GM12878 (cell line): ENCODE data around the gene NUDT3.

Experiments used
- ATF2 ChIP-seq: IDR thresholded peaks from 2 replicates; pipeline ENCODE4 v1.6.1; 2012; ENCODE audit warnings: low read length, inconsistent platforms
- BCLAF1 ChIP-seq: fragments of 450-650 bp; IDR thresholded peaks from 2 replicates; pipeline ENCODE4 v1.6.1; 2017; ENCODE audit warnings: antibody characterized with exemption, mild to moderate bottlenecking, moderate library complexity
- CREM ChIP-seq: IDR thresholded peaks from 2 replicates; pipeline ENCODE4 v1.6.1; 2014; ENCODE audit warnings: antibody characterized with exemption, low read depth
- CTCF ChIP-seq, 3 experiments: IDR thresholded peaks in 2 of 3; conservative IDR thresholded peaks in 1 of 3; 2 replicates each; pipeline ENCODE4 v1.5.1; 2011; ENCODE audit warnings: low read depth in 3 of 3, low read length in 3 of 3, mild to moderate bottlenecking in 3 of 3, control low read depth in 2 of 3, moderate library complexity in 2 of 3, inconsistent platforms in 1 of 3, mixed read lengths in 1 of 3; ENCODE audit not compliant: control insufficient read depth in 2 of 3, insufficient read depth in 1 of 3; ENCODE audit errors: extremely low read depth in 1 of 3
- EP300 ChIP-seq, 2 experiments: fragments of 150-350 bp in 1 of 2; IDR thresholded peaks; 2 replicates each; pipeline ENCODE4 v1.6.1; 2011 to 2012; ENCODE audit warnings: low read depth in 2 of 2, low read length in 2 of 2, borderline replicate concordance in 1 of 2, improper control_type of control experiment in 1 of 2, inconsistent platforms in 1 of 2; ENCODE audit not compliant: control insufficient read depth in 1 of 2
- EZH2 ChIP-seq: IDR thresholded peaks from 2 replicates; pipeline ENCODE4 v1.6.1; 2012; ENCODE audit warnings: low read depth, mild to moderate bottlenecking, control low read depth, inconsistent platforms, low read length, borderline replicate concordance; ENCODE audit not compliant: control insufficient read depth
- FOS ChIP-seq: IDR thresholded peaks from 3 replicates; pipeline ENCODE4 v1.6.1; 2011; ENCODE audit warnings: borderline replicate concordance; ENCODE audit not compliant: insufficient read length; ENCODE audit errors: extremely low read depth
- GATAD2B ChIP-seq: fragments of 450-650 bp; conservative IDR thresholded peaks from 2 replicates; pipeline ENCODE4 v1.6.1; 2017; ENCODE audit warnings: low read depth, mild to moderate bottlenecking, moderate library complexity
- MAX ChIP-seq: IDR thresholded peaks from 2 replicates; pipeline ENCODE4 v1.6.1; 2012; ENCODE audit warnings: low read depth, low read length, improper control_type of control experiment
- PAX5 ChIP-seq: IDR thresholded peaks from 2 replicates; pipeline ENCODE4 v1.6.1; 2011; ENCODE audit warnings: low read depth, low read length, borderline replicate concordance
- POLR2AphosphoS5 ChIP-seq: IDR thresholded peaks from 2 replicates; pipeline ENCODE4 v1.6.1; 2011; ENCODE audit warnings: mild to moderate bottlenecking, low read length, inconsistent platforms
- PRDM15 ChIP-seq: fragments of 450-650 bp; formaldehyde crosslinking; IDR thresholded peaks from 2 replicates; pipeline ENCODE4 v1.4.0; 2020; ENCODE audit warnings: mild to moderate bottlenecking, moderate library complexity
- USF1 ChIP-seq: IDR thresholded peaks from 2 replicates; pipeline ENCODE4 v1.6.1; 2011; ENCODE audit warnings: borderline replicate concordance, low read depth, mild to moderate bottlenecking, moderate library complexity, mixed read lengths, low read length; ENCODE audit not compliant: insufficient read depth; ENCODE audit errors: extremely low read length
- ZNF24 ChIP-seq: fragments of 450-650 bp; IDR thresholded peaks from 2 replicates; pipeline ENCODE4 v1.6.1; 2017; ENCODE audit warnings: antibody characterized with exemption, mild to moderate bottlenecking

- no peak for TF ChIP-seq CTCF (IDR thresholded peaks at IDR 0.05 in 2 of 3, conservative IDR thresholded peaks at IDR 0.05 in 1 of 3; ENCODE audit: control insufficient read depth in 2 of 3, extremely low read depth in 1 of 3, insufficient read depth in 1 of 3, low read depth in 3 of 3, low read length in 3 of 3)
- no peak for TF ChIP-seq MAX
- TF ChIP-seq BCLAF1: no peak
- TF ChIP-seq EZH2: no peak
- TF ChIP-seq PRDM15 (CRISPR knock-in tag): no peak
- no peak for TF ChIP-seq ZNF24
- TF ChIP-seq FOS: no peak
- no peak for TF ChIP-seq ATF2
- no peak for TF ChIP-seq PAX5
- TF ChIP-seq USF1: no peak
- TF ChIP-seq GATAD2B: no peak
- no peak for TF ChIP-seq CREM
- no peak for TF ChIP-seq POLR2AphosphoS5
- no peak for TF ChIP-seq EP300 (IDR thresholded peaks at IDR 0.05; ENCODE audit: borderline replicate concordance in 1 of 2, control insufficient read depth in 1 of 2, low read depth in 2 of 2, low read length in 2 of 2)
Observed at GRCh38 chr6:34233867-34234266, 158.6 kb downstream of the NUDT3 start.
